ENCODE measurements around the gene FYB2.

- TF ChIP-seq, protein P1, sequence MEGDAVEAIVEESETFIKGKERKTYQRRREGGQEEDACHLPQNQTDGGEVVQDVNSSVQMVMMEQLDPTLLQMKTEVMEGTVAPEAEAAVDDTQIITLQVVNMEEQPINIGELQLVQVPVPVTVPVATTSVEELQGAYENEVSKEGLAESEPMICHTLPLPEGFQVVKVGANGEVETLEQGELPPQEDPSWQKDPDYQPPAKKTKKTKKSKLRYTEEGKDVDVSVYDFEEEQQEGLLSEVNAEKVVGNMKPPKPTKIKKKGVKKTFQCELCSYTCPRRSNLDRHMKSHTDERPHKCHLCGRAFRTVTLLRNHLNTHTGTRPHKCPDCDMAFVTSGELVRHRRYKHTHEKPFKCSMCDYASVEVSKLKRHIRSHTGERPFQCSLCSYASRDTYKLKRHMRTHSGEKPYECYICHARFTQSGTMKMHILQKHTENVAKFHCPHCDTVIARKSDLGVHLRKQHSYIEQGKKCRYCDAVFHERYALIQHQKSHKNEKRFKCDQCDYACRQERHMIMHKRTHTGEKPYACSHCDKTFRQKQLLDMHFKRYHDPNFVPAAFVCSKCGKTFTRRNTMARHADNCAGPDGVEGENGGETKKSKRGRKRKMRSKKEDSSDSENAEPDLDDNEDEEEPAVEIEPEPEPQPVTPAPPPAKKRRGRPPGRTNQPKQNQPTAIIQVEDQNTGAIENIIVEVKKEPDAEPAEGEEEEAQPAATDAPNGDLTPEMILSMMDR (IDR thresholded peaks at IDR 0.05): no peak
- TF ChIP-seq ETV6 (CRISPR knock-in tag; IDR thresholded peaks at IDR 0.05) (no peak), USF2 (CRISPR knock-in tag; IDR thresholded peaks at IDR 0.05) (no peak), PRDM15 (CRISPR knock-in tag; IDR thresholded peaks at IDR 0.05) (no peak), ATF2 (CRISPR knock-in tag; IDR thresholded peaks at IDR 0.05; ENCODE audit: borderline replicate concordance, low read depth) (no peak), RELA (CRISPR knock-in tag; IDR thresholded peaks at IDR 0.05; ENCODE audit: borderline replicate concordance) (no peak), TP53 (CRISPR knock-in tag; IDR thresholded peaks at IDR 0.05) (no peak), NR2C2 (CRISPR knock-in tag; IDR thresholded peaks at IDR 0.05) (no peak), NFE2L1 (CRISPR knock-in tag; IDR thresholded peaks at IDR 0.05) (no peak)
- TF ChIP-seq, protein P2, sequence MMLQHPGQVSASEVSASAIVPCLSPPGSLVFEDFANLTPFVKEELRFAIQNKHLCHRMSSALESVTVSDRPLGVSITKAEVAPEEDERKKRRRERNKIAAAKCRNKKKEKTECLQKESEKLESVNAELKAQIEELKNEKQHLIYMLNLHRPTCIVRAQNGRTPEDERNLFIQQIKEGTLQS (CRISPR knock-in tag; conservative IDR thresholded peaks at IDR 0.05): no peak
- TF ChIP-seq, protein P3, sequence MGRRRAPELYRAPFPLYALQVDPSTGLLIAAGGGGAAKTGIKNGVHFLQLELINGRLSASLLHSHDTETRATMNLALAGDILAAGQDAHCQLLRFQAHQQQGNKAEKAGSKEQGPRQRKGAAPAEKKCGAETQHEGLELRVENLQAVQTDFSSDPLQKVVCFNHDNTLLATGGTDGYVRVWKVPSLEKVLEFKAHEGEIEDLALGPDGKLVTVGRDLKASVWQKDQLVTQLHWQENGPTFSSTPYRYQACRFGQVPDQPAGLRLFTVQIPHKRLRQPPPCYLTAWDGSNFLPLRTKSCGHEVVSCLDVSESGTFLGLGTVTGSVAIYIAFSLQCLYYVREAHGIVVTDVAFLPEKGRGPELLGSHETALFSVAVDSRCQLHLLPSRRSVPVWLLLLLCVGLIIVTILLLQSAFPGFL (CRISPR knock-in tag; IDR thresholded peaks at IDR 0.05; ENCODE audit: borderline replicate concordance): no peak
These were observed 135.6 kb downstream of the FYB2 start for GRCh38 chr1:56683569-56683968.
